Activated CD8-positive, alpha-beta T cell treated with anti-CD3 and anti-CD28 coated beads for 36 hours (primary cell): ENCODE measurements around the gene GALNT2. TPM values are rescaled to one million over a fixed set of nuclear protein-coding genes. Genes with fewer than 3 reads are reported as not detected.

ENCODE experiments used
- ATAC-seq: fragments of 200-7000 bp; cut with Tn5 transposase; one replicate; pipeline ENCODE4 v1.10.0; 2021; ENCODE audit warnings: mild to moderate bottlenecking, moderate library complexity
- CTCF ChIA-PET: fragments of 350-600 bp; sonication (Branson Sonifier 250); formaldehyde crosslinking; loops from one replicate; lab custom pipeline; 2021; ENCODE audit warnings: antibody characterized with exemption; lab: Charles Lee
- POLR2A ChIA-PET: fragments of 350-600 bp; sonication (Branson Sonifier 250); formaldehyde crosslinking; loops from one replicate; lab custom pipeline; 2021; ENCODE audit warnings: antibody characterized with exemption; lab: Charles Lee
- DNase-seq: peaks from one replicate; pipeline ENCODE4 v3.0.0-alpha.2; 2020
- H3K27ac Mint-ChIP-seq: one replicate; pipeline ENCODE4 v1.8.0; 2021; ENCODE audit warnings: mild to moderate bottlenecking, mixed read lengths
- H3K27me3 Mint-ChIP-seq: one replicate; pipeline ENCODE4 v1.8.0; 2021; ENCODE audit warnings: mixed read lengths
- H3K36me3 Mint-ChIP-seq: one replicate; pipeline ENCODE4 v1.8.0; 2021; ENCODE audit warnings: low read depth, mixed read lengths
- H3K4me1 Mint-ChIP-seq: one replicate; pipeline ENCODE4 v1.8.0; 2021; ENCODE audit warnings: low read depth, mixed read lengths
- H3K4me3 Mint-ChIP-seq: one replicate; pipeline ENCODE4 v1.8.0; 2021; ENCODE audit warnings: mild to moderate bottlenecking, moderate library complexity, mixed read lengths
- H3K9me3 Mint-ChIP-seq: one replicate; pipeline ENCODE4 v1.8.0; 2021; ENCODE audit warnings: mixed read lengths
- intact Hi-C: fragments of 100-400 bp; cut with micrococcal nuclease; formaldehyde crosslinking; loops from one replicate; pipeline ENCODE4 v1.10.0; 2022
- total RNA-seq, 2 experiments: library from RNA; stranded (reverse); gene quantifications; one replicate each; pipeline ENCODE4 v1.2.3, GENCODE V29; 2021
- TF ChIP-seq, protein P1 (sequence below): fragments of 200-600 bp; IDR thresholded peaks from one replicate; pipeline ENCODE4 v1.8.0; 2022; ENCODE audit warnings: antibody characterized with exemption, mild to moderate bottlenecking

Gene GALNT2
- total RNA-seq, 2 experiments from 2014 or later = 40.1 to 42.3 TPM

DNA sequence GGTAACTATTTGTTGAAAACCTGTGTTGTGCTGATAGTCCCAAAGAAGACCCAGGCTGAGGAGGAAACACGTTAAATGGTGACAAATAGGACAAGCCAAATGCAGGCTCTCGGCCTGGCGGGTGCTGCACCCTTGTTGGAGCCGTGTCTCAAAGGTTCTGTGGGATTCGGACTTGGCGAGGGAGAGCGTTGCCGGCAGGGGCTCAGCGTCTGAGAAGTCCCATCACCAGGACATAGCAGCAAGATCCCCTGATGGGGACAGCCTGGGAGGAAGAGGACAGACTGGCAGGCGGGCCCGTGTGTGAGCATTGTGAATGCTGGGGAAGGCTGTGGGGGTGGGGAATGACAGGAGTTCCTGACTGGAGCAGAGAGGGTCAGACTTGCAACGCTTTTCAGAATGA lies 216.6 kb downstream of the GALNT2 start:
- TF ChIP-seq, protein P1, sequence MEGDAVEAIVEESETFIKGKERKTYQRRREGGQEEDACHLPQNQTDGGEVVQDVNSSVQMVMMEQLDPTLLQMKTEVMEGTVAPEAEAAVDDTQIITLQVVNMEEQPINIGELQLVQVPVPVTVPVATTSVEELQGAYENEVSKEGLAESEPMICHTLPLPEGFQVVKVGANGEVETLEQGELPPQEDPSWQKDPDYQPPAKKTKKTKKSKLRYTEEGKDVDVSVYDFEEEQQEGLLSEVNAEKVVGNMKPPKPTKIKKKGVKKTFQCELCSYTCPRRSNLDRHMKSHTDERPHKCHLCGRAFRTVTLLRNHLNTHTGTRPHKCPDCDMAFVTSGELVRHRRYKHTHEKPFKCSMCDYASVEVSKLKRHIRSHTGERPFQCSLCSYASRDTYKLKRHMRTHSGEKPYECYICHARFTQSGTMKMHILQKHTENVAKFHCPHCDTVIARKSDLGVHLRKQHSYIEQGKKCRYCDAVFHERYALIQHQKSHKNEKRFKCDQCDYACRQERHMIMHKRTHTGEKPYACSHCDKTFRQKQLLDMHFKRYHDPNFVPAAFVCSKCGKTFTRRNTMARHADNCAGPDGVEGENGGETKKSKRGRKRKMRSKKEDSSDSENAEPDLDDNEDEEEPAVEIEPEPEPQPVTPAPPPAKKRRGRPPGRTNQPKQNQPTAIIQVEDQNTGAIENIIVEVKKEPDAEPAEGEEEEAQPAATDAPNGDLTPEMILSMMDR = no peak
- Mint-ChIP-seq H3K4me1 (peaks cover 26% of the 10 kb centered on the region), H3K27me3 (no peaks in the 10 kb centered on the region), H3K4me3 (no peak overlapping the region), H3K36me3 (peaks cover 15% of the 10 kb centered on the region), H3K9me3 (no peaks in the 10 kb centered on the region), H3K27ac (peak overlapping the region; percentile 52)
- DNase-seq = no peak
- CTCF ChIA-PET = no interaction called here
- ATAC-seq = no peak
- POLR2A ChIA-PET = no interaction called here
- intact Hi-C loops = no loop called here

DNA sequence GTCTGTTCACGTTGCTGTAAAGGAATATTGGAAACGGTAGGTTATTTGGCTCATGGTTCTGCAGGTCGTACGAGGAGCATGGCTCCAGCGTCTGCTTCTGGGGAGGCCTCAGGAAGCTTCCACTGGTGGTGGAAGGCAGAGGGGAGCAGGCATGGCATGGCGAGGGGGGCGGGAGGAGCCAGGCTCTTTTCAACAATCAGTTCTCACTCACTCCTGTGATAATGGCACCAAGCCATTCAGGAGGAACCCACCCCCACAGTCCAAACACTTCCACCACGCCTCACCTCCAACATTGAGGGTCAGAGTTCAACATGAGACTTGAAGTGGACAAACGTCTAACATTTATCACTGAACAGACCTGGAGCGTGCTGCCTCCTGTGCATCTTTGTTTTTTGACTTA lies 217.9 kb downstream of the GALNT2 start:
- ChIA-PET CTCF (no interaction called here), POLR2A (no interaction called here)
- H3K4me3 Mint-ChIP-seq = no peak overlapping the region
- no peak for ATAC-seq
- TF ChIP-seq, protein P1 = no peak
- no peaks in the 10 kb centered on the region for H3K9me3 Mint-ChIP-seq
- peaks cover 16% of the 10 kb centered on the region for H3K4me1 Mint-ChIP-seq
- H3K27ac Mint-ChIP-seq = peak overlapping the region; percentile 45
- peaks cover 7% of the 10 kb centered on the region for H3K36me3 Mint-ChIP-seq
- no peak for DNase-seq
- no peaks in the 10 kb centered on the region for H3K27me3 Mint-ChIP-seq
- intact Hi-C loops = no loop called here

DNA sequence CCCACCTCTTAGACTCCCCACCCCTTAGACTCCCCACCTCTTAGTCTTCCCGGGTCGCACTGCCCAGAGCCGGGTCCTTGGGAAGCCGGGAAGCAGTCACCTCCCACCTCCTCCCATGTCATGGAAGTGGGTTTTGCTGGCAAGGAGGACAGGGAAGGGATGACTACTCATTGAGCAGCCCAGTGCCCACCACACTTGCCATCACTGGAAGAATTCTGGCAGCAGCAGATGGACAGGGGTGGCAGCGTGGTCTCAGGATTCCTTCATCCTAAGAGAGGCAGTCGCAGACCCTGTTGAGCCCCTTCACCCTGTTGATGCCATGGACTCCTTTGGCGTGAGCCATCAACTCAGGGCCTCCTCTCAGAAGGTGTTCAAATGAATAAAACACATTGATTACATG lies 218.3 kb downstream of the GALNT2 start:
- ATAC-seq (no peak), DNase-seq (no peak)
- Mint-ChIP-seq H3K27ac (no peak overlapping the region), H3K9me3 (no peaks in the 10 kb centered on the region), H3K36me3 (peaks cover 6% of the 10 kb centered on the region), H3K4me3 (no peak overlapping the region), H3K4me1 (peaks cover 16% of the 10 kb centered on the region), H3K27me3 (no peaks in the 10 kb centered on the region)
- ChIA-PET POLR2A (interaction anchor here (0.7 kb wide), 1 partner anchor 37 kb away, joined by 3 read pairs; no protein-coding TSS in a partner anchor), CTCF (no interaction called here)
- intact Hi-C loops = no loop called here
- TF ChIP-seq, protein P1 = no peak

DNA sequence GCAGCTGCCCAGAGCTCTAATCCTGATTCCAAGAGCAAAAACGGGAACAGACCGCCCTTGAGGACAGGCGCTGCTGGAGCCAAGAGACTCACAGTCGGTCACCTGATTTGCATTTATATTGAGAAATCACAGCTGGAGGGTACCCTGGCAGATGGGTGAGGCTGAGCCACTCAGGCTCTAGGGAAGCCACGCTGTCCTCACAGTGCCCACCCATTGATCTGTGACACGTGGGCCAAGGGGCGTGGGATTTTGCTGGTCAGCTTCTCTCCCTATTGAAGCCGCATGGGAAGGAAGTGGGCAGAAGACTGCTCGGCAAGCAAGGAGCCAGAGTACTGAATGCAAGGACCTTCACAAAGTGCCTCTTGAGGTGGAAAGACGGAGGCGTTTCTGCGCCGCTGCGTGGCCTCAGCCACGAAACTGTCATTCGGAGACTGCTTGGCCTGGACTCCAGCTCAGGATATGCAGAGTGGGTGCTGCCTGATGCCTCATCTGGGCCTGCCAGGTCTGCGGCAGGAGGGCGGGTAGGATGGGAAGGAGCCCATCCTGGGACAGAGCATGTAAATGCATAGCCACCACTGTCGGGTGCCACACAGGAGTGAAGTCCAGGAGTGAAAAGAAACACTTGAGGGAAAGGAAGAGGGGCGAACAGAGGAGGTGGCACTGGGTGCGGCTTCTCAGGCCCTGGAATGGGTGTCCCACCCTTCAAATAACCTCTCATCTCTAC lies 219.3 kb downstream of the GALNT2 start:
- ChIA-PET CTCF (no interaction called here), POLR2A (interaction anchor here (0.7 kb wide), 1 partner anchor 38 kb away, joined by 3 read pairs; no protein-coding TSS in a partner anchor)
- TF ChIP-seq, protein P1 = no peak
- no peak for DNase-seq
- ATAC-seq = no peak
- intact Hi-C loops = no loop called here
- Mint-ChIP-seq H3K36me3 (peaks cover 4% of the 10 kb centered on the region), H3K4me3 (no peak overlapping the region), H3K9me3 (no peaks in the 10 kb centered on the region), H3K27ac (no peak overlapping the region), H3K4me1 (peaks cover 16% of the 10 kb centered on the region), H3K27me3 (peaks cover 4% of the 10 kb centered on the region)

DNA sequence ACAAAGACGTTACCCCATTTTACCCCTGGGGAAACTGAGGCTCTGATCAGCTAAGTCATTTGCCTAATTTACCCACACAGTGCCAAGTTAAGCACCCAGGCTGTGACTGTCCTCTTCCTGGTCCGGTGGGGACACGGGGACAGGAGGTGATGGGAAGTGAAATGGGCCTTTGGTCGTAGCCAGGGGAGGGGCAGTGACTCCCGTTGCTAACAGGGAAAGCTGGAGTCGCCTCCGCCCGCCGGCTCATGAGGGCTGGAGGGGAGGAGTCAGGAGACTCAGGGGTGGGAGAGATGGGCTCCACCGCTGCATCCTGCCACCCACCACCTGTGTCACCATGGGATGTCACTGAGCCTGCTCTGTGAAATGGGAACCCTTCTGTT lies 219.8 kb downstream of the GALNT2 start:
- ATAC-seq = no peak
- Mint-ChIP-seq H3K4me3 (no peak overlapping the region), H3K27ac (no peak overlapping the region), H3K36me3 (peaks cover 4% of the 10 kb centered on the region), H3K27me3 (peaks cover 6% of the 10 kb centered on the region), H3K9me3 (no peaks in the 10 kb centered on the region), H3K4me1 (peaks cover 15% of the 10 kb centered on the region)
- TF ChIP-seq, protein P1 = no peak
- POLR2A ChIA-PET = no interaction called here
- CTCF ChIA-PET = no interaction called here
- no peak for DNase-seq
- intact Hi-C loops = no loop called here
